Neuron (in vitro differentiated cells): ENCODE measurements around the gene TRPM5.
"Not testable (repeated sequence)": the region's sequence is repeated elsewhere in the genome, so short reads cannot be mapped to it uniquely, and the experiment has no call there.

Experiments
- H2AFZ ChIP-seq: one replicate; pipeline ENCODE4 v1.6.1; 2013; ENCODE audit warnings: low read depth, mild to moderate bottlenecking, inconsistent platforms, low read length, moderate library complexity
- H3K27me3 ChIP-seq: one replicate; pipeline ENCODE4 v1.6.1; 2013; ENCODE audit warnings: low read length; ENCODE audit not compliant: insufficient read depth
- H3K36me3 ChIP-seq: one replicate; pipeline ENCODE4 v1.6.1; 2013; ENCODE audit warnings: low read length; ENCODE audit not compliant: insufficient read depth
- H3K4me1 ChIP-seq: one replicate; pipeline ENCODE4 v1.6.1; 2013; ENCODE audit warnings: low read length; ENCODE audit not compliant: insufficient read depth
- H3K4me3 ChIP-seq: 2 replicates; pipeline ENCODE4 v1.5.1; 2013; ENCODE audit warnings: mild to moderate bottlenecking, low read length, moderate library complexity
- H3K9me3 ChIP-seq: one replicate; pipeline ENCODE4 v1.6.1; 2013; ENCODE audit warnings: low read length

Gene TRPM5, protein sequence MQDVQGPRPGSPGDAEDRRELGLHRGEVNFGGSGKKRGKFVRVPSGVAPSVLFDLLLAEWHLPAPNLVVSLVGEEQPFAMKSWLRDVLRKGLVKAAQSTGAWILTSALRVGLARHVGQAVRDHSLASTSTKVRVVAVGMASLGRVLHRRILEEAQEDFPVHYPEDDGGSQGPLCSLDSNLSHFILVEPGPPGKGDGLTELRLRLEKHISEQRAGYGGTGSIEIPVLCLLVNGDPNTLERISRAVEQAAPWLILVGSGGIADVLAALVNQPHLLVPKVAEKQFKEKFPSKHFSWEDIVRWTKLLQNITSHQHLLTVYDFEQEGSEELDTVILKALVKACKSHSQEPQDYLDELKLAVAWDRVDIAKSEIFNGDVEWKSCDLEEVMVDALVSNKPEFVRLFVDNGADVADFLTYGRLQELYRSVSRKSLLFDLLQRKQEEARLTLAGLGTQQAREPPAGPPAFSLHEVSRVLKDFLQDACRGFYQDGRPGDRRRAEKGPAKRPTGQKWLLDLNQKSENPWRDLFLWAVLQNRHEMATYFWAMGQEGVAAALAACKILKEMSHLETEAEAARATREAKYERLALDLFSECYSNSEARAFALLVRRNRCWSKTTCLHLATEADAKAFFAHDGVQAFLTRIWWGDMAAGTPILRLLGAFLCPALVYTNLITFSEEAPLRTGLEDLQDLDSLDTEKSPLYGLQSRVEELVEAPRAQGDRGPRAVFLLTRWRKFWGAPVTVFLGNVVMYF (N-terminal part only)

GRCh38 chr11:2443881-2444820, at the start of gene TRPM5:
Gene TRPM5 (minus strand): TSS chr11:2444514. CDS start chr11:2423036, 21,478 bp downstream.
- Histone ChIP-seq H3K4me3 (no peak within 1 kb of the TSS), H3K9me3 (peaks cover 7% of the 10 kb centered on the region), H3K4me1 (no peaks in the 10 kb centered on the region), H2AFZ (no peak within 1 kb of the TSS), H3K27me3 (peaks cover 54% of the 10 kb centered on the region), H3K36me3 (no peaks in the 10 kb centered on the region)

DNA sequence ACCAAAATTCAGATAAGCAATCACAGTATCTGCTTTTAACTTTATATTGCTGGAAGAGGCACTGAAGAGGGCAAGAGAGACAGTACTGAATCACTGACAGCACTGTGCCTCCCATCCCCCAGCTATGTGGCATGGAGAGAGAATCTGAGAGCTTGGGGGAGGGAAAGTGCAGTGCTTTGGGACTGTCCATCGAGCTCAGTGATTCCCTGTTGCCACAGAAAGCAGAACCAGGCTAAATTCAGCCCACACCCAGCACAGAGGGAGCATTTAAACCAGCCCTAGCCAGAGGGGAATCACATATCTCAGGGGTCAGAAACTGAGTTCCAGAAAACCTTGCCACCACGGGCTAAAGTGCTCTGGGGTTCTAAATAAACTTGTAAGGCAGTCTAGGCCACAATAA, 44.8 kb upstream of the TRPM5 start:
- H3K27me3 ChIP-seq, result peaks cover 2% of the 10 kb centered on the region
- no peaks in the 10 kb centered on the region for H3K9me3 ChIP-seq
- H3K4me3 ChIP-seq, result no peak overlapping the region
- H3K4me1 ChIP-seq, result no peaks in the 10 kb centered on the region
- no peak overlapping the region for H2AFZ ChIP-seq
- no peaks in the 10 kb centered on the region for H3K36me3 ChIP-seq

GRCh38 chr11:2488004-2488403, 43.7 kb upstream of the TRPM5 start:
- Histone ChIP-seq H2AFZ (no peak overlapping the region), H3K9me3 (no peaks in the 10 kb centered on the region), H3K4me3 (no peak overlapping the region), H3K4me1 (no peaks in the 10 kb centered on the region), H3K27me3 (peaks cover 2% of the 10 kb centered on the region), H3K36me3 (no peaks in the 10 kb centered on the region)

- no peak overlapping the region for H2AFZ ChIP-seq
- peaks cover 2% of the 10 kb centered on the region for H3K27me3 ChIP-seq
- H3K9me3 ChIP-seq, result no peaks in the 10 kb centered on the region
- H3K4me1 ChIP-seq, result no peaks in the 10 kb centered on the region
- no peak overlapping the region for H3K4me3 ChIP-seq
- no peaks in the 10 kb centered on the region for H3K36me3 ChIP-seq
These were observed 40.3 kb upstream of the TRPM5 start for GRCh38 chr11:2484576-2485125.

DNA sequence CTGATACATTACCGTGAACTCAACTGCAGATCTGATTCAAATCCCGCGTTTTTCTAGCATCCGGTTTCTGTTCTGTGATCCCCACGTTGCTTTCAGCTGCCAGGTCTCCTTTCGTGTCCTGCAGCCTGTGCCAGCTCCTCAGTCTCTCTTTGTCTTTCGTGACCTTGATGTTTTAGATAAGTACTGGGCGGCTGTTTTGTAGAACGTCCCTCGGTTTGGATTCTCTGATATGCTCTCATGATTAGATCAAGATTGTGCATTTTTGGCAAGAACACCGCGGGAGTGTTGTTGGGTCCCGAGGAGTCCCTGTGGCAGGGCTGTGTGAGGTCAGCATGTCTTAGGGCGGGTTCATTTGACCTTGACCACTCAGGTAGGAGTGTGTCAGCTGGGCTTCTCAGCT, 39.1 kb upstream of the TRPM5 start:
- no peaks in the 10 kb centered on the region for H3K9me3 ChIP-seq
- no peaks in the 10 kb centered on the region for H3K36me3 ChIP-seq

GRCh38 chr11:2482745-2483144, 38.4 kb upstream of the TRPM5 start:
- Histone ChIP-seq H2AFZ (no peak overlapping the region), H3K36me3 (no peaks in the 10 kb centered on the region), H3K9me3 (no peaks in the 10 kb centered on the region), H3K4me3 (no peak overlapping the region), H3K27me3 (peaks cover 2% of the 10 kb centered on the region), H3K4me1 (no peaks in the 10 kb centered on the region)

More for the DNA sequence above, 39.1 kb upstream of the TRPM5 start:
- peaks cover 2% of the 10 kb centered on the region for H3K27me3 ChIP-seq
- no peak overlapping the region for H2AFZ ChIP-seq
- H3K4me1 ChIP-seq, result no peaks in the 10 kb centered on the region
- no peak overlapping the region for H3K4me3 ChIP-seq

DNA sequence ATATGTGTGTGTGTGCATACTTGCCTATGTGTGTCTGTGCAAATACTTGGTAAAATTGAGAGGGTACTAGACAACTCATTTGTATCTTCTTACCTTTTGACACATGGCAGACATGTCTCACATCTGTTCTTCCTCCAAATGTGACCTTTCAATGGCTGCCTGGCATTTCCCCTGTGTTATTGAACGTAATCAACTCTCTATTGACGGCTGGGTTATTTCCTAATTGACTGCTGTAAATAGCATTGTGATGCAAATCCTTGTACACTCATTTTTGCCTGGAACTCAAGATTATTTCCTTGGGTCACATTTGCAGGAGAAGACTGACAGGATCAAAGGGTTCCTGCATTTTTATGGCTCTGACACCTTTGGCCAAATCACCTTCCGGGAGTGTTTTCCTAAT, 37.9 kb upstream of the TRPM5 start:
- no peak overlapping the region for H2AFZ ChIP-seq
- H3K4me3 ChIP-seq, result no peak overlapping the region
- H3K27me3 ChIP-seq, result peaks cover 2% of the 10 kb centered on the region
- no peaks in the 10 kb centered on the region for H3K9me3 ChIP-seq
- H3K4me1 ChIP-seq, result no peaks in the 10 kb centered on the region
- H3K36me3 ChIP-seq, result no peaks in the 10 kb centered on the region

DNA sequence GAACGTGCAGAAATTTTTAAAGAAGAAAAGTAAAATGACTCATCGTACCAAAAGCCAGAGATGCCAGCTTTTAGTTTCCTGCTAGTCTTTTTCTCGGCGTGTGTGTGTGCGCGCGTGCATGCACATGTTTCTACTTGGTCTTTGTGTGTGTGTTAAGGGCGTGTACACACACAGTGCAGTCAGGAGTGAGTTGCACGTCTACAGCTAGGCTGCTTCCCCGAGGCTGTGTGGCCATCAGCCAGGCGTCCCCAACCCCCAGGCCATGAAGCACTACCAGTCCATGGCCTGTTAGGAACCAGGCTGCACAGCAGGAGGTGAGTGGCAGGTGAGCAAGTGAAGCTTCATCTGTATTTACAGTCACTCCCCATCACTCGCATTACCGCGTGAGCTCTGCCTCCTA, 36.9 kb upstream of the TRPM5 start:
- no peaks in the 10 kb centered on the region for H3K36me3 ChIP-seq
- H3K4me3 ChIP-seq, result no peak overlapping the region
- no peak overlapping the region for H2AFZ ChIP-seq
- H3K4me1 ChIP-seq, result no peaks in the 10 kb centered on the region
- peaks cover 2% of the 10 kb centered on the region for H3K27me3 ChIP-seq
- no peaks in the 10 kb centered on the region for H3K9me3 ChIP-seq

DNA sequence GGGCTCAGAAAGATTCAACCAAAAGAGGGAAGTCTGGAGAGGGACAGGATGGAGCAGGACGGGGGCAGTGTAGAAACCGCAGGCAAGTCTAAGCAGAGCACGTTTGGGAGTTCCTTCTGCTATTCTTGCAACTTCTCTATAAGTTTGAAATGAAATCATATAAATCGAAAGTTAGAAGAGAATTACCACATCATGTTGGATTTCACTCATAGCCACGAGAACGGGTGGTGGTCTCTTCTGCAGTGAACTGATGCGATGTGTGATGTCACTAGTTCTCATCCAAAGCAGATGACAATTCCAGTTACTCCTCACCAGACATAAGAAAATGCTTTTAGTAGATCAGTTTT, 36.5 kb upstream of the TRPM5 start:
- Histone ChIP-seq H3K9me3 (no peaks in the 10 kb centered on the region), H3K4me3 (no peak overlapping the region), H3K36me3 (no peaks in the 10 kb centered on the region), H2AFZ (no peak overlapping the region), H3K27me3 (peaks cover 2% of the 10 kb centered on the region), H3K4me1 (no peaks in the 10 kb centered on the region)

DNA sequence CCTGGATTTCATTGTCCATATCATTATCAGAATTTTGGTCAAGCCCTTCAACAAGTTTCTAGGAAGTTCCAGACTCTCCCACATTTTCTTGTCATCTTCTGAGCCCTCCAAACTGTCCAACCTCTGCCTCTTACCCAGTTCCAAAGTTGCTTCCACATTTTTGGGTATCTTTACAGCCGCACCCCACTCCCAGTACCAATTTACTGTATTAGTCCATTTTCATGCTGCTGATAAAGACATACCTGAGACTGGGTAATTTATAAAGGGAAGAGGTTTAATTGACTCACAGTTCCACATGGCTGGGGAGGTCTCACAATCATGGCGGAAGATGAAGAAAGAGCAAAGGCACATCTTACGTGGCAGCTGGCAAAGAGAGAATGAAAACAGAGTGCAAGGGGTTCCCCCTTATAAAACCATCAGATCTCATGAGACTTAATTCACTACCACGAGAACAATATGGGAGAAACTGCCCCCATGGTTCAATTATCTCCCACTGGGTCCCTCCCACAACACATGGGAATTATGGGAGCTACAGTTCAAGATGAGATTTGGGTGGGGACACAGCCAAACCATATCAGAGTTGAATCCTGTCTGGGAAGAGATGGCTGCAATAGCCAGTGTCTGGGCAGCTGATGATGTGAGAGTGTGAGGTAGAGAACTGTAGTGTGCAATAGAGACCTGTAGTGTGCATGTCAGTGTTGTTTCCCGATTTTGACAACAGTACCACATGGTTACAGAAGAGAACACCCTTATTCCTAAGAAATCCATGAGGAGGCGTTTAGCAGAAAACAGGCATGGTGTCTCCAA, 36.0 kb upstream of the TRPM5 start:
- H3K36me3 ChIP-seq, H3K4me1 ChIP-seq, H3K4me3 ChIP-seq, H3K27me3 ChIP-seq, H2AFZ ChIP-seq, H3K9me3 ChIP-seq: not testable (repeated sequence)

DNA sequence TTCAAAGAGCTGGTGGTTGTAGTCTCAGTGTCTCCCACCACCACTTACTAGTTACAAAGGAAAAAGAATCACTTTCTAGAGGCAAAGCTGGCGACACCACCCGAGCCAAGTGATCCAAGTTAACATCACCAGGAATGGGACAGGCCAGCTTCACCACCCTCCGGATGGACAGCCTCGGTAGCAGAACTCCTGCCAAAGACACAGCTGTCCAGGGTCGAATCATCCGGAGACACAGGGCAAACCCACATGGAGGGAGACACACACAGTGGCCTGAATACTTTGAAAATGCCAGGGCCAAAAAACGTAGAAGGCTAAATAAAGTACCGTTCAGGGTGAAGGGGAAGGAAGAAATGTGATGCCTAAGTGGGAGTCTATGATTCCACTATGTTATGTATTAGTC, 33.6 kb upstream of the TRPM5 start:
- no peak overlapping the region for H2AFZ ChIP-seq
- H3K36me3 ChIP-seq, result no peaks in the 10 kb centered on the region
- H3K4me3 ChIP-seq, result no peak overlapping the region
- H3K27me3 ChIP-seq, result no peaks in the 10 kb centered on the region
- H3K9me3 ChIP-seq, result no peaks in the 10 kb centered on the region
- no peaks in the 10 kb centered on the region for H3K4me1 ChIP-seq

DNA sequence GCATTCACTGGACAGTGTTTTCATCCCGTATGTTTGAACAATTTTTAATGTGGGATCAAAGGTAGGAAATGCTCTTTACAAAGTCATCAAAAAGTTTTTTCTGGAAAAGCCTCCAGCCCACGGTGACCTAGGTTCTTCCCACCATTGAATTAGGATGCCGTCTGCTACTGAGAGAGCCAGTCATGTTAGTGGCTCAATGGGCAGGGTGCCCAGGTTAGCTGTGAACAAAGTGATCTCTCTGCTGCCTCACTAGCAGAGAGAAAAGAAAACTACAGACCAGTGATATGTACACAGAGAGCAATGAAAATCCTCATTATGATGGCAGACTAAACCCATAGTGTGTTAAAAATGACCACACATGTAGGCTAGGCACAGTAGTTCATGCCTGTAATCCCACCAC, 32.9 kb upstream of the TRPM5 start:
- Histone ChIP-seq H2AFZ (no peak overlapping the region), H3K36me3 (no peaks in the 10 kb centered on the region), H3K4me3 (no peak overlapping the region), H3K4me1 (no peaks in the 10 kb centered on the region), H3K9me3 (no peaks in the 10 kb centered on the region), H3K27me3 (no peaks in the 10 kb centered on the region)
